AG10803 (cell line): ENCODE data around the gene PTK6.

Experiments used
- DNase-seq: peaks from one replicate; pipeline ENCODE4 v3.0.0; 2010; ENCODE audit warnings: low read depth
- H3K4me3 ChIP-seq: 2 replicates; pipeline ENCODE4 v1.5.1; 2011; ENCODE audit warnings: mild to moderate bottlenecking, low read length, control low read depth
- CTCF ChIP-seq: conservative IDR thresholded peaks from 2 replicates; pipeline ENCODE4 v1.5.1; 2011; ENCODE audit warnings: mild to moderate bottlenecking, low read length, control low read depth, inconsistent platforms

The PTK6 gene

GRCh38 chr20:63529861-63530787 lies 7.1 kb downstream of the PTK6 start:
- no peak for DNase-seq
- H3K4me3 ChIP-seq, result no peak overlapping the region
- no peak for TF ChIP-seq CTCF

GRCh38 chr20:63529180-63529860 lies 7.9 kb downstream of the PTK6 start:
- no peak for DNase-seq
- TF ChIP-seq CTCF, result no peak
- no peak overlapping the region for H3K4me3 ChIP-seq

GRCh38 chr20:63527184-63527583 lies 10.0 kb downstream of the PTK6 start:
- H3K4me3 ChIP-seq, result no peak overlapping the region
- TF ChIP-seq CTCF, result no peak
- no peak for DNase-seq

GRCh38 chr20:63525971-63526370 lies 11.2 kb downstream of the PTK6 start:
- no peak for TF ChIP-seq CTCF
- DNase-seq, result no peak
- no peak overlapping the region for H3K4me3 ChIP-seq

GRCh38 chr20:63525185-63525584 lies 12.0 kb downstream of the PTK6 start:
- H3K4me3 ChIP-seq, result no peak overlapping the region
- TF ChIP-seq CTCF, result no peak
- no peak for DNase-seq

- no peak for TF ChIP-seq CTCF
- no peak for DNase-seq
- no peak overlapping the region for H3K4me3 ChIP-seq
Measured at GRCh38 chr20:63522981-63523611, 14.1 kb downstream of the PTK6 start.
